Measurements from ENCODE around the gene FBXO46. TPM values are rescaled to one million over a fixed set of nuclear protein-coding genes. Genes with fewer than 3 reads are reported as not detected.

The FBXO46 gene
- total and polyA plus RNA-seq, 2 of the 4 experiments (the other 2 are of a cell fraction), result 3.0 to 6.8 TPM

- TF ChIP-seq CTCF (conservative IDR thresholded peaks at IDR 0.05; ENCODE audit: low read depth, low read length), result no peak
These were observed 62.9 kb downstream of the FBXO46 start, which contains the start of gene GIPR (continued) for GRCh38 chr19:45667620-45668341.

GRCh38 chr19:45664575-45664974 lies 66.1 kb downstream of the FBXO46 start:
- no peaks in the 10 kb centered on the region for H3K9me3 ChIP-seq (ENCODE audit: control insufficient read depth, insufficient read depth, low read length)
- no TSS peak for BruUV-seq (replicated peaks)
- no peak overlapping the region for H2BK5ac ChIP-seq (ENCODE audit: low read depth, low read length, poor library complexity, severe bottlenecking)
- H3K4me1 ChIP-seq (ENCODE audit: control insufficient read depth, insufficient read depth, low read length), result peaks cover 5% of the 10 kb centered on the region
- H2AK5ac ChIP-seq (ENCODE audit: low read depth, low read length), result peak overlapping the region; percentile 43; the same call in 1 of the 2 replicates
- H2BK120ac ChIP-seq (ENCODE audit: low read depth, low read length), result no peak overlapping the region
- no peak overlapping the region for H2BK20ac ChIP-seq (ENCODE audit: low read depth, low read length)
- DNase-seq (no peak), ATAC-seq (ENCODE audit: low read depth) (no peak)
- no peak overlapping the region for H3K9ac ChIP-seq (ENCODE audit: low read depth, low read length)
- ChIA-PET POLR2A (ENCODE audit: unreplicated experiment) (no interaction called here), CTCF (no interaction called here)
- H3K79me1 ChIP-seq (ENCODE audit: low read depth in 1 of 2, low read length in 2 of 2), result no peaks in the 10 kb centered on the region
- peaks cover 8% of the 10 kb centered on the region for H3K9me1 ChIP-seq (ENCODE audit: insufficient read depth, low read length)
- intact Hi-C loops (cut with micrococcal nuclease) (no loop called here), in situ Hi-C loops (cut with MboI; ENCODE audit: low sequenced_read_pairs) (no loop called here), dilution Hi-C loops (cut with HindIII; ENCODE audit: low sequenced_read_pairs, unreplicated experiment) (no loop called here)
- H3K36me3 ChIP-seq (ENCODE audit: control insufficient read depth, insufficient read depth, low read length), result no peaks in the 10 kb centered on the region
- H3K4me2 ChIP-seq (ENCODE audit: low read depth, low read length), result no peak overlapping the region
- H3K27ac ChIP-seq (ENCODE audit: insufficient read depth, low read length), result no peak overlapping the region
- H3K27me3 ChIP-seq (ENCODE audit: control insufficient read depth, insufficient read depth, low read length), result peaks cover 25% of the 10 kb centered on the region
- no peak overlapping the region for H3K4ac ChIP-seq (ENCODE audit: low read depth, low read length)
- no peak overlapping the region for H2BK15ac ChIP-seq (ENCODE audit: low read depth, low read length)
- no peak overlapping the region for H4K8ac ChIP-seq (ENCODE audit: low read depth in 2 of 2, low read length in 2 of 2)
- H3K18ac ChIP-seq (ENCODE audit: low read depth, low read length), result no peak overlapping the region
- 62% methylated on average over 5 of the region's 7 CpGs; no CpG with 5 or more reads in 1 of the 2 experiments for WGBS, 2 experiments (ENCODE audit: extremely low coverage in 2 of 2, insufficient read length in 1 of 2)
- peak overlapping the region; percentile 70 for H2AK9ac ChIP-seq (replicated peaks; ENCODE audit: low read depth, low read length, poor library complexity)
- H4K20me1 ChIP-seq (ENCODE audit: insufficient read depth, low read length), result no peaks in the 10 kb centered on the region
- no peak overlapping the region for H4K91ac ChIP-seq (ENCODE audit: insufficient read depth, low read depth, low read length)
- 0 out of 2 replicates have a peak overlapping the region, but pooled peaks have one; percentile 24 for H3K23ac ChIP-seq (ENCODE audit: low read depth, low read length)
- peak overlapping the region; percentile 43 for H2AFZ ChIP-seq (replicated peaks; ENCODE audit: low read length, poor library complexity)
- no peak overlapping the region for H3K4me3 ChIP-seq (ENCODE audit: insufficient read depth, low read depth, low read length)
- 0 out of 2 replicates have a peak overlapping the region, but pooled peaks have one; percentile 63 for H3K14ac ChIP-seq (replicated peaks; ENCODE audit: low read depth, low read length)
- H3K56ac ChIP-seq (ENCODE audit: extremely low read depth, insufficient read depth, low read length), result no peak overlapping the region
- H4K5ac ChIP-seq (ENCODE audit: low read depth, low read length), result no peak overlapping the region
- no peak for TF ChIP-seq RAD21 (IDR thresholded peaks at IDR 0.05; ENCODE audit: low read length)
- no peak for TF ChIP-seq BHLHE40 (IDR thresholded peaks at IDR 0.05; ENCODE audit: low read depth, low read length)
- TF ChIP-seq MAZ (IDR thresholded peaks at IDR 0.05; ENCODE audit: borderline replicate concordance, low read depth, low read length), result no peak
- no peak for TF ChIP-seq CTCF (conservative IDR thresholded peaks at IDR 0.05; ENCODE audit: low read depth, low read length)
- no peak for TF ChIP-seq NFE2L2 (IDR thresholded peaks at IDR 0.05; ENCODE audit: low read depth, low read length)
- TF ChIP-seq FOS (IDR thresholded peaks at IDR 0.05; ENCODE audit: low read depth, low read length), result no peak
- TF ChIP-seq MAFK (IDR thresholded peaks at IDR 0.05; ENCODE audit: low read depth, low read length), result no peak
- TF ChIP-seq ELK1 (IDR thresholded peaks at IDR 0.05; ENCODE audit: borderline replicate concordance, low read depth, low read length), result no peak
- TF ChIP-seq SMC3 (IDR thresholded peaks at IDR 0.05; ENCODE audit: low read depth, low read length), result no peak
- TF ChIP-seq RFX5 (IDR thresholded peaks at IDR 0.05; ENCODE audit: low read depth, low read length), result no peak
- no peak for TF ChIP-seq CHD1 (IDR thresholded peaks at IDR 0.05; ENCODE audit: low read depth, low read length)

Data from IMR-90 (cell line).